IPS-11a (cell line): ENCODE data around the gene ASF1B.

ENCODE experiments used
- H3K4me3 ChIP-seq: one replicate; pipeline ENCODE4 v1.5.1; 2013; ENCODE audit warnings: low read depth, low read length, control low read depth

The ASF1B gene

DNA sequence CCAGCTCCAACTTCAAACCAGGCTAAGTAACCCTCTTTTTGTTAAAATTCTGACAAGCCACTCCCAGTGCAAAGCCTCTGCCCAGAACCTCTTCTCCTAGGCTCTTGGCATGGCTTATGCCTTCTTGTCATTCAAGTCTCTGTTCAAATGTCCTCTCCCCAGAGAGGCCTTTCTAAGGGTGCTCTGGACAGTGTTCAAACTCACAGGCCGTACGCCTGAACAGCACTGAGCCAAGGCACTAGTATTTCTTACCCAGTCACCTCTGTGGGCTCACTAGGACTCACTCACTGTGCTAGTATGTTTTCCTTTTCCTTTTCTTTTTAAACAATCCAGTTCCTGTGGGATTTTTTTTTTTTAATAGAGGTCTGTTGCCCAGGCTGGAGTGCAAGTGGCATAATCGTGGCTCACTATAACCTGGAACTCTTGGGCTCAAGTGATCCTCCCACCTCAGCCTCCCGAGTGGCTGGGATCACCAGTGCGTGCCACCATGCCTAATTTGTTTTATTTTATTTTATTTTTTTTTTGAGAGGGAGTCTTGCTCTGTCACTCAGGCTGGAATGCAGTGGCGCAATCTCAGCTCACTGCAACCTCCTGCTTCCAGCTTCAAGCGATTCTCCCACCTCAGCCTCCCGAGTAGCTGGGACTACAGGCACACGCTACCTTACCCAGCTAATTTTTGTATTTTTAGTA lies 2.3 kb upstream of the ASF1B start:
- no peak overlapping the region for H3K4me3 ChIP-seq

DNA sequence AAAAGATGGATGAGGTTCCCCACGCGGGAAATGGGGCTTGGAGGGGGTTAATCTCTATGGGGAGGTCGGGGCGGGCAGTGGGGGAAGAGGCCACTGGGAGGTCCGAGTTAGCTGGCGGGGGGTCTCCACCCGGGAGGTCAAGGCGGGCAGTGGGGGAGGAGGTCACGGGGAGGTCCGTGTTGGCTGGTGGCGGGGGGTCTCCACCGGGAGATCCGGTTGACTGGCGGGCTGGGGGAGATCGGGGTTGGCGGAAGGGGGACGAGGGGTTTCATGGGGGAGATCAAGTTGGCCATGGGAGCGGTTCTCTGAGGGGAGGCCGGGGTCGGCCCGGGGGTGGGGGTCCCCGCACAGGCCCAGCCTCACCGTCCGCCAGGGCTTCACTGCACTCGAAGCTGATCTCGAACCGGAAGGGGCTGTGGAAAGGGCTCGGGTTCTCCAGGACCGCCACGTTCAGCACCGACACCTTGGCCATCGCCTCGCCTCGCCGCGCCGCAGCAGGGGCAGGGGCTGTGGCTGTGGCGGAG lies 342 bp downstream of the ASF1B start:
- H3K4me3 ChIP-seq, result peak overlapping the region; percentile 53

DNA sequence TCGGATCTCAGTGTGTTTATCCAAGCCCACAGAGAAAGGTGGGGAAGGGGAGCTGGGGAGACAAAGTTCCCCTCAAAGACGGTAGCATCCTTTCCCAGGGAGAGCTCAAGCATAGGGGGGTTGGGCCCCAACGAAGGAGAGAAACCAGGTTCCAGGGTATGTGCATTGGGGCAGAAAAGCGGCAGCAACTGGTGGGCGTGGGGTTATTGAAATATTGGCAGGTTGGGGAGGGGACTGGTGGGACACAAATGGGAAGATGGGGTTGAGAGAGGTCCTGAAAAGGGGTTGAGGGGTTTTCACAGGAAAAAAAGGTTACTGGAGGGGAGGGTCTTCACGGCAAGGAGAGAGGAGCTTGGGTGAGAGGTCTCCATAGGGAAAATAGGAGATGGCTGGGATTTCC lies 1.0 kb downstream of the ASF1B start:
- H3K4me3 ChIP-seq, result peak overlapping the region; percentile 53

DNA sequence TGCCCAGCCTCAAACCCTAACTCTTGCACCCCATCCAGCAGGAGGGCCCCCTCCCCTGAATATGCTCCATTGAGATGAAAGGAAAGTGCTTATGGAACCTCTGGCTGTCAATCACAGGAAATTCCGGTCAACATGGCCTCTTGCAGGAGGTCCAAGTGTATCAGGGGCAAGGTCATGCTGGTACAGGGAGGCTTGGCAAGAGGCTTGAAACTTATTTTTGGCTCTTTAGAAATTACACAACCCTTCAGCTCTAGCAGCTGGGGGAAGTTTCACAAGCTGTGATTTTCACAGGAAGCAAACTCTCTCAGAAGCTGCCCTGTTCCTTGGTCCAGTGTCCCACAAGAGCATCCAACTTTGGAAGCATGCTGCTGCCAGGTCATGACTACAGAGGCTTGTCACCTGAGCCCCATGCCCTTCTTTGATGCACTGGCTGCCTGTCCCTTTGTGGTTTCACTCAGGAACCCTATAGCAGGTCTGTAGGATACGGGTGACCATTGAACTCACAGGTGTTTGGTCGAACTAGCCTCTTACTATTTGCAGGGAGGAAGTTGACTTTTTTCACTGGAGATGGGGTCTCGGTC lies 8.4 kb downstream of the ASF1B start:
- no peak overlapping the region for H3K4me3 ChIP-seq

DNA sequence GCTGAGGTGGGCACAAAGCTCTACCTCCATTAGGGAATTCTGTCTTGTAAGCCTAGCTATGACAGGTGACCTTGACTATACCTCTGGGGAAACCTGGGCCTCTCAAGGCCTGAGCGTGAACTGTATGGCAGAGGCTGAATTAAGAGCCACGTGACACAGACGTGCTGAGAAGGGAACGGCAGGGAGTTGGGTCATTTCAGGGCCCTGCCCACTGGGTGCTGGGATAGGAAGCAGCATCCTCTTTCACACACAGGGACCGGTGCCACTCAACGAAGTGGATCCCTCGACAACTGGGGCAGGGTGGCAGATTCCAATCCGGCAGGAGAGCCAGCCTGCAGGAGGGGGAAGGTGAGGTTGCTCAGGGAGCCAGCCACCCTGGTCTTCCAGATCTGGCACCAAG lies 9.2 kb downstream of the ASF1B start:
- no peak overlapping the region for H3K4me3 ChIP-seq

DNA sequence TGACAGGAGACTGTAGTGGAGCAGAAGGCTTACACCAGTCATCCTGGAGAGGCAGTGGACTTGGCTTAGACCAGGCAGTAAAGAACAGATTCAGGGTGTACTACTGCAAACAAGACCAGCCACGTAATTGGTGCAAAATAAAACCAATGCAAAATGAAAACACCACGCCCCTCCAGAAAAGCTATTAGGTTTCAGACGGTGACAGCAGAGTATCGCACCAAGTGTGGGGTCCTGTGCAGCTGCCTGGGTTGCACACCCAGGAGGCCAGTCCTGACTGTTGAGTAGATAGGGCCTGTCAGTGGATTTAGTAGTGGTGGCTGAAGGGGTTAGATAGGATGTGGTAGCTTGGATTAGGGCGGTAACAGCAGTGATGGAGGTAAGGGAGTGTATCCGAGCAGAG lies 13.5 kb downstream of the ASF1B start:
- H3K4me3 ChIP-seq, result no peak overlapping the region

DNA sequence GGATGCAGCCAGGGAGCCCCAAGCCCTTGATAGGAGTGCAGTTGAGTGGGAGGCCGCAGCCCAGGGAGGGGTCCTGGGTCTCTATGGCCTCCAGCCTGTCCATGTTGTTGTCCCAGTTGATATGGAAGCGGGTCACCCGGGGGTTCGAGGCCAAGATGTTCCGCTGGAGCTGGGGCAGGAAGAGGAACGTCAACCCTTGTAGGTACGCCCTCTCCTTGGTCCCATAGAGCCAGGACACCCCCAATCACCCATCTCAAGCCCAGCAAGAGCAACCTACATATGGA lies 15.9 kb downstream of the ASF1B start:
- H3K4me3 ChIP-seq, result no peak overlapping the region

DNA sequence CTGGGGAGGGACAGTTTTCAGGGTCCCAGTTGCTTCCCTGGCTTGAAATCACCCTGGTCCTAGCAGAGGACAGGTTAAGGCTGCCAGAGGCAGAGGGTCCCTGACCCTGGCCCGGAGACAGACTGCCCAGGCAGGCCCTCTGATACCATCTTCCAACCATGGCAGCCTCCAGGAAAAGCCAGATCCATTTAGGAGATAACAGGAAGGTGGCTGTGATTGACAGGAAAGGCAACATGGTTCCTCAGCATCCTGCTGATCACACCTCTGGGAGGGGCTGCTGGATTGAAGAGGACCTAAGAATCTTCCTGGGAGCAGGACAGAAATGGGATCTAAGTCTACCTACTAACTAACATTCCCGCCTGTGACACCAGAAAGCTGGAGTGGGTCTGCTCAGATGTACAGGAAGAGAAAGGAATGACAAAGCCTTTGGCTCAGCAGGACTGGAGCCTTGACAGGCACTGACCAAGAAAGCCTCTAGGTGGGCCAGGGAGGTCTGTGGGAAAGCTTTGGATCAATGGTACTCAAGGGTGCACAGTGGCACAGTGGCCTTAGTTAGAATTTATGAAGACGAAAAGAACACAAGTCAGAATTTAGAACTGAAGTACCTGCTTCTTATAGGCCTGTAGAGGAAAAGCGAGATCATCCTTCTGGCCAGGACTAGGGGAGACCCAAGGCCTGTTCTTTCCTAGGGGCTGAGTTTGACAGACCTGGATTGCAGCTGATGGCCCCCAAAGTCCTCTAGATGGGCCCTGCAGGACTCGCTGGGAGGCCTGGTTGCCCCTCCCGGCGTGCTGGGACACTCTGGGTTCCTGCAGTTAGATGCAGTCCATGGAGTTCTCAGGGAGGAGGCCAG lies 16.5 kb downstream of the ASF1B start:
- H3K4me3 ChIP-seq, result no peak overlapping the region

DNA sequence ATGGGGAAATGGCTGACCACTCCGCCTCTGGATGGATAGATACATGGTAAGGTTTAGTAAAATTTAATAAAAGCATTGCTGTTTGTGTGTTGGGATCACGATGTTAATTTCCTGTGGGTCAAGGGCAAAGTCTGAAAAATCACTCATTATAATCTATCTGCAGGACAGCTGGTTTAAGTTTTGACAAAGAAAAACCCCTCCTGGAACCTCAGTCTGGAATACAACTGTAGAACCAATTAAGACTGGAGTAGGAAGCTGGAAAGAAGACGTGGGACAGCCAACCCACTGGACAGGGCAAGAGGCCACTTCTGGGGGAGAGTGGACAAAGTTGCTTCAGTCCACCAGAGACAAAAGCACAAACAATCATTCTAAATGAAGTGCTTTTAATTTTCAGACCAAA lies 17.2 kb downstream of the ASF1B start:
- H3K4me3 ChIP-seq, result no peak overlapping the region

DNA sequence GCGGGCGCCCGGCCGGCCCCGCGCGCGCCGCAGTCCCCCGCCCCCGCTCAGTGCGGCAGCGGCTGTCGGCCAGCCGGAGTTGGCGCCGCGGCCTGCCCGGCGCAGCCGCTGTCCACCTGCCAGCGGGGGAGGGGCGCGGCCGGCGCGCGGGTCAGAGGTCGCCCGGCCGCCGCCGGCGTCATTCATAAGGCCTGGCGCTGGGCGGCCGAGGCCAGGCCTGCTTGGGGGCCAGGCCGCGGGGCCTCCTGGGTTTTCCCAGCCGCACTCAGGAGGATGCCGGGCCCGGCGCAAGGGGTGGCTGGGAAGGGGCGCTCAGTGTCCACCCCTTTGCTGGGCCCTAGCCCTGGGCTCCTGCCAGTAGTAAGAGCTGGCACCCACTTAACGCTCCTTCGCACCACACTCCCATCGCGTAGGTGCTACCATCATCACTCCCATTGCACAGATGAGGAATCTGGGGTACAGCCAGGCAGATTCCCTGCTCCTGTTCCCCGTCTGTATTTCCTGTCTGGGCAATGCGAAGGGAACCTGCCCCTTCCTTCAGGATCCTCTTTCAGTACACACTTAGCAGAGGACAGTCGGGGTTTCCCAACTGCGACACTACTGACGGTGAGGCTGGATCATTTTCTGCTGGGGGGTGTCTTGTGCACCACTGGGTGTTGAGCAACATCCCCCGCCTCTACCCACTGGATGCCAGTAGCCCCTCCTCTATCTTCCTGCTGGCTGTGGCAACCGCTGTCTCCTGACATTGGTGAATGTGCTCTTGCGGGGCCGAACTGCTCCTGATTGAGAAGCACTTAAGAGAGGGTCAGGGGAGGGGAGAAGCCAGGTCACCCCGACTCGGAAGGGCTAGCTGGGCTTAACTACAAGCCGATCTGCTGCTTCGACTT lies 18.0 kb downstream of the ASF1B start:
- H3K4me3 ChIP-seq, result peak overlapping the region; percentile 56

DNA sequence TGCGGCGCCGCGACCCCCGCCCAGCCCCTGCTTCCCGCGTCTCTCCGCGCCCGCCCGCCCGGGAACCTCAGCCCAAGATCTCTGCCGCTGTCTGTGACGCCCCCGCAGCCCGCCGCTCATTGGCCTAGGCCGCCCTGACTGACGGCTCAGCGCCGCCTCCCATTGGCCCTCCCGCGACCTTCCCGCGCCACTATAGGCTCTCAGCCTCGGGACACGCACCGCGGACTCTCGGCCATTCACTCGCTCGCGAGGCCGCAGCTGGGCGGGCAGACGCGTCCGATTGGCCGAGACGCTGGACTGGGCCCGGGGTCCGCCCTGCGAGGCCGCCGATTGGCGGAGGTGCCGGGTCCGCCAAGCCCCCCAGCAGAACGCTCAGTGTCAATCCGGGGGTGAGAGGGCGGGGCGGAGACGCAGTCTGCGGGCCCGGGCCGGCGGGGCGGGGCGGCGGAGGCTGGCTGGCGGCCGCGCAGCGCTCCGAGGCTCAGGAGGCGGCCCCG lies 18.7 kb downstream of the ASF1B start, which contains the start of gene PRKACA:
PRKACA (minus strand) TSS at position 95 of the 497 bp plus-strand sequence. CDS start 215 bp downstream, outside the sequence.
- H3K4me3 ChIP-seq, result peak within 1 kb of the TSS; percentile 56

DNA sequence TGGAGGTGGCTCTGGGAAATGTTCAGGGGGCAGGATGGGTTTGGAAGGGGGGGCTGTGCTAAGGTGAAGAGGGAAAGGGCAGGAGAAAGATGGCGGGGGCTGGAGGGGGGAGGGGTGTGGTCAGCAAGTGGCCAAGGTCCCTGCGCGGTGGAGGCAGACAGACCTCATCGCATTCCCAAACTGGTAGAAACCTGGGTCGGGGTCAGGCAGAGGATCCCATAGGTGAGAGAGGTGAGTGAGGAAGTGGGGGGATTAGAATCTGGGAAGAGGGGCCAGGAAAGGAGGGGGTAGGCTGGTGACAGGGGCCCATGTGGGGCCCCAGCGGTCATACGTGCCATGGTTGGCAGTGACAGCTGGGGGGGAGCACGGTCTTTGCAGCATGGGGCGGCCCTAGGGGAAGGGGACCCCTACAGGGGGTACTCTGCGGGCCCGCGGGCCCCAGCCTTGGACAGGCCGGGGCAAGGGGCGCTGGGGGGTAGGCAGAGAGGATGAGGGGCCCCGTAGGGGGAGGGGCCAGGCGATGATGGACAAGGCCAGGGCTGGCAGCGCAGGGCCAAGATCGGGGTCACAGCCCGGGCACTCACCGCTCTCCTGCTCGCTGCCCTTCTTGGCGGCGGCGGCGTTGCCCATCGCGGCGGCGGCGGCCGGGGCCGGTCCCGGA lies 19.3 kb downstream of the ASF1B start:
- H3K4me3 ChIP-seq, result peak overlapping the region; percentile 46

DNA sequence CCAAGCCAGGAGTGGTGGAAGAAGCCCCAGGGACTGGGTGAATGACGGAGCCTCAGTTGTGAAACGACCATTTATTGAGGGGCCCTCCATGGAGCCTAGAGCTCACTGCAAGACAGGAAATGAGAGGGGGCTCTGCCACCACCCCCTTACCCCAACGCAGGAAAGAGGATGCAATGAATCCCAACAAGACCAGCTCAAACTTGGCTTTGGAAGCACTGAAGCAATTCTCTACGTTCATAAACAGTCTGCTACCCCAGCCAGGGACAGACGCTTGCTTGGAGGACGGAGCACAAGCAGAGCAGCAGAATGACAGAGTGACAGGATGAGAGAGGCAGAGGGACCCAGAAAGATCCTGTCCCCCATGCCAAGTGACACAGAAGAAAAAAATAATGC lies 19.9 kb downstream of the ASF1B start:
- no peak overlapping the region for H3K4me3 ChIP-seq

DNA sequence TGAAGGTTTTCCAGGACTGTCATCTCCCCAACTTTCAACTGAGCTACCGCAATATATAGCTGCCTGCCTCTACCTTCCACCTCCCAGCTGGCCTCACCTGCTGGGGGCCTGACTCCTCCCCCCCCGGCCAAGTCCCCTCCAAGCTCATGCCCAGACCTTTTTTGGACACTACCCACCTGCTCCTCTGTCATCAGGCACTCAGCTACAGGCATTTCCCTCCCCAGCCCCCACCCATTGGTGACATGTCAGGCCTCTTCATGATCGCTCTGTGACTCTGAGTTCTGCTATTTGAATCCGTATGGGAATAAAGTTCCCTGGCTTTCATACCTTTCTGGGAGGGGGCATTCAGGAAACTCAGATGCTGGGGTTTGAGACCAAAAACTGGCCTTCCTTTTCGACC lies 20.6 kb downstream of the ASF1B start:
- no peak overlapping the region for H3K4me3 ChIP-seq

DNA sequence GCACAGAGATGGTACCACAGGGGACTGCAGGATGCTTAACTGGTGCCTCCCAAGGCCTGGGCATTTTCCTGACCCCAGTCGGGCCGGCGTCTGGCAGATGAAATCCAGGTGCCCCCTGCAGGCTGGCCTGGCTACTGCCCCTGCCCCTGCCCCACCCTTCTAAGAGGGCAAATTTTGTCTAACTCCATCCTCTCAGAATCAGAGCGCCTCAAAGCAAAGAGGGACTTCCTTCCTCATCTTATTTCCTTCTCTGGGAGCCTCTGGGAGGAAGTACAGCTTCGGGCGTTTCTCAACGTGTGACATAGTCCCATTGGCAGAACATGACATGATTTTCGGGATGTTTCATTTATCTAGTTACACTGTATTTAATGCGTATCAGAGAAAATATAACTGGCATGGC lies 21.5 kb downstream of the ASF1B start:
- no peak overlapping the region for H3K4me3 ChIP-seq

DNA sequence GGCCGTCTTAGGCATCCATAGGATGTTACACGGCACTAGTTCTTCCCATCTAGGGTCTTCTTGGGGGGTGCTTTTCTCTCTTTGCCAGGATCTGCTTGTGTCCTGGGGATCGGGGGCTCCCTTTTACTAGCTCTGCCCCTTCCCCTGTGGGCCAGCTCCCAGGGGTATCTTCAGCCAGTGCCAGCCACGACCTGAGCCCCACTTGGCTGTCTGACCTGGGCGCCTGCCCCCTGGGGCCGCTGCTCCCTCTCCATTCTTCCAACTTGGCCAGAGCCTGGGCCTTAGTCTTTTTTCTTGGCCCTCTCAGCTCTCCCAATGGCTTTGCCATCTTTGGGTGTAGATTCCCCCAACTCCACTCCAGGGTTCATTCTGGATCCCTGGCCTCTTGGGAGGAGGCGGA lies 21.9 kb downstream of the ASF1B start:
- H3K4me3 ChIP-seq, result no peak overlapping the region

DNA sequence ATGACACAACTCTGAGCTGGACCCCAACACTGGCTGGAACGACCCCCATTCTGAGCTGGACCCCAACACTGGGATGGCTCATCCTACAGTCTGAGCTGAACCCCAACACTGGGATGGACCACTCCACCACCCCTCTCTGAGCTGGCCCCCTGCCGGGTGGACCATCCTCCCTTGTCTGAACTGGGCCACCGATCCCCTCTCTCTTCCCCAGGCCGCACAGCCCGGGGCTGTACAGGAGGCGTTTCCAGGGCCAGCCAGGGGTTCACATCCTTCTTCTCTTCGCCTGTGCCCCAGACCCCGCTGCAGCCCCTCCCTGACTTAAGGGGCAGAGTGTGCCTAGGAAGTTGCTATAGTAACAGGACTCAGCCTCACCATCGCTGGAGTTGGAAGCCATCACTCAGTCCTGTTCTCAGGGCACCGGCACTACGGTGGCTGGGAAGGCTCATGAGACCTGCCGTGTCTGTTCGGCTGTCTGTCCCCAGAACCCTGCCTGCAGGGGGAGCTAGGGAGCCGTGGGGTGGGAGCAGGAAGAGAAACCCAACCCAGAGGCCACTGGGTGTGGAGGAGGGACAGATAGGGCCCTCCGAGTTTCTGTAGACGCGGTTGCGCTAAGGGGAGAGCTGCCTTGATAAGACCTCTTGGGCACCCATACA lies 22.5 kb downstream of the ASF1B start:
- H3K4me3 ChIP-seq, result no peak overlapping the region

DNA sequence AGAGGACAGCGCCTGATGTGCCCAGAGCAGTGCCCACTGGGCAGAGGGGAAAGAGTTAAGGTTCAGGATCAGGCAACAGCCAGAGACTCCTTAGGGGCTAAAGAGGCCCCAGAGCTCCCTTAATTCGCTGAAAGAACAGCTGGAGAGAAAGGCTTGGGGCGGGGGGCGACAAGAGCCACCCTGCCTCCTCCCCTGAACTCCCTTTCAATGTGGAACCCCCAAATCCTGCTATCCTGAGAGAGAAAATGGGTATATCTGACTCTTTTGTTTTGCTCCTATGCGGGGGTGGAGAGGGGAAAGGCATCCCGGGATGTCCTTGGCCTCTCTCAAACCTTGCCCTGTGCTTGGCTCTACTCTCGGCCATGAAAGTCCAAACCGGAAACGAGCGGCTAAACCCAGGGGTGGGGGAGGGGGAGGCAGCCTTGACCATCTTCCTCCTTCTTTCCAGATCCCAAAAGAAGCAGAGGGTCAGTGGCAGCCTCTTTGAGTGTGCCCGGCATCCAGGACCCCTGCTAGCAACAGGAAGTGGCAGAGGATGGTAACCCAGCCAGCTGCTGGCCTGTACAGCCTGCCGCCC lies 23.5 kb downstream of the ASF1B start:
- no peak overlapping the region for H3K4me3 ChIP-seq

DNA sequence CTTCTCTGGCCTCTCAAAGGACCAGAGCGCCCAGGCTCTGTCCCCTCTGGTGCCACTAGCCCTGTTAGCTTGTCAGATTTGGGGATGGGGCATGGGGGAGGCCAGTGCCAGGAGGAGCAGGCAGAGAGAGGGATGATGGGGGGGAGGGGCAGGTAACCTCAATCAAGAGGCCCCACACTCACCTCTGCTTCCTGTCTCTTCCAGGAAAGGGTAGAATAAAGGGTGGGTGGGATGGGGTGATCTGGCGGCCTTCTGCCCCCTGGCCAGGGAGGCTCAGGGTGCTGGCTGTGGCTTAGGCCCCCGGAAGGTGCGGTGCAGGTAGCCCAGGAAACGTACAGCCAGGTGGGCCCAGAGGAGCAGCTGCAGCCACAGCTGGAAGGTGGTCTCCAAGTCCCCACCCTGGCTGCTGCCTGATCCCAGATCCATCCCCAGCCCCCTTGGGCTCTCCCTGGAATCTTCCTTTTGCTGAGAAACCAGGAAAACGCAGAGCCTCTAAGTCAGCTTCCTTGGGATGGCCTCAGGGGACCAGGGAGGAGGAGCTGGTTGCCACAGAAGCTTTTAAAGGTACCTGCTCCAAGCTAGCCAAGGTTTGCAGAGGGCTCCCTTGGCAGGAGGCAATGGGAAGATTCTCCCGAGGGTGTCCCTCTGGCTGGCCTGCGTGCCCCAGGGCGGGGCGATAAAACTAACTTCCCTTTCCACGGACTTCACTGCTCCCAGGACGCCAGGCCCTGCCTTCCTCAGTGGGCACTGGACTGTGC lies 24.2 kb downstream of the ASF1B start:
- no peak overlapping the region for H3K4me3 ChIP-seq
